HEK293 (cell line): Measurements from ENCODE around the gene KCTD11.

Experiments used
- CTCF ChIP-seq: fragments of 450-650 bp; formaldehyde crosslinking; IDR thresholded peaks from 2 replicates; pipeline ENCODE4 v1.5.1; 2016; ENCODE audit warnings: missing biosample characterization, missing genetic modification characterization
- OSR2 ChIP-seq: fragments of 450-650 bp; formaldehyde crosslinking; IDR thresholded peaks from 2 replicates; pipeline ENCODE4 v1.5.1; 2016; ENCODE audit warnings: missing biosample characterization, missing genetic modification characterization
- OVOL3 ChIP-seq: fragments of 450-650 bp; formaldehyde crosslinking; IDR thresholded peaks from 2 replicates; pipeline ENCODE4 v1.5.1; 2016; ENCODE audit warnings: missing biosample characterization, missing genetic modification characterization
- SP2 ChIP-seq: fragments of 450-650 bp; formaldehyde crosslinking; IDR thresholded peaks from 2 replicates; pipeline ENCODE4 v1.5.1; 2016; ENCODE audit warnings: missing biosample characterization, missing genetic modification characterization
- YY1 ChIP-seq: fragments of 450-650 bp; formaldehyde crosslinking; IDR thresholded peaks from 2 replicates; pipeline ENCODE4 v1.5.1; 2018; ENCODE audit warnings: missing biosample characterization, missing genetic modification characterization
- ZNF426 ChIP-seq: fragments of 450-650 bp; formaldehyde crosslinking; IDR thresholded peaks from 2 replicates; pipeline ENCODE4 v1.5.1; 2017; ENCODE audit warnings: missing biosample characterization, missing genetic modification characterization, mild to moderate bottlenecking, inconsistent platforms, moderate library complexity
- TF ChIP-seq, protein P1 (sequence below): fragments of 450-650 bp; formaldehyde crosslinking; IDR thresholded peaks from 2 replicates; pipeline ENCODE4 v1.5.1; 2016; ENCODE audit warnings: missing biosample characterization, missing genetic modification characterization, low read depth

DNA sequence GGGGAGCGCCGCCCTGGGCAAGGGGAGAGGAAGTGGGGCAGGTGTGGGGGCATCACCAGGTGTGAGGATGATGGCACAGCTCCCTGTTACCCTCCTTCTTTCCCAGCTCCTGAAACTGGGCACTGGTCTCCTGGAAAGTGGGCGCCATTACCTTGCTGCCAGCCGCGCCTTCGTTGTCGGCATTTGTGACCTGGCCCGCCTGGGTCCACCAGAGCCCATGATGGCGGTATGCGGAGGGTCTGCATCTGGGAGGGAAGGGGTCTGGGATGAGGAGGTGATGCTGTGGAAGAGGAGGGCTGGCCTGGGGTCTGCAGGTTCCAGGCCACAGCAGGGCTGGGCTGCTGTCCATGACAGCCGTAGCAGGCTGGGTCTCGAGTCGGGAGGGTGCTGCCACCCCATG is 10.1 kb upstream of the KCTD11 start:
- TF ChIP-seq, protein P1, sequence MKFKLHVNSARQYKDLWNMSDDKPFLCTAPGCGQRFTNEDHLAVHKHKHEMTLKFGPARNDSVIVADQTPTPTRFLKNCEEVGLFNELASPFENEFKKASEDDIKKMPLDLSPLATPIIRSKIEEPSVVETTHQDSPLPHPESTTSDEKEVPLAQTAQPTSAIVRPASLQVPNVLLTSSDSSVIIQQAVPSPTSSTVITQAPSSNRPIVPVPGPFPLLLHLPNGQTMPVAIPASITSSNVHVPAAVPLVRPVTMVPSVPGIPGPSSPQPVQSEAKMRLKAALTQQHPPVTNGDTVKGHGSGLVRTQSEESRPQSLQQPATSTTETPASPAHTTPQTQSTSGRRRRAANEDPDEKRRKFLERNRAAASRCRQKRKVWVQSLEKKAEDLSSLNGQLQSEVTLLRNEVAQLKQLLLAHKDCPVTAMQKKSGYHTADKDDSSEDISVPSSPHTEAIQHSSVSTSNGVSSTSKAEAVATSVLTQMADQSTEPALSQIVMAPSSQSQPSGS (tag by site-specific recombination) = no peak
- TF ChIP-seq CTCF = no peak
- no peak for TF ChIP-seq ZNF426 (tag by site-specific recombination)
- no peak for TF ChIP-seq SP2 (tag by site-specific recombination)
- no peak for TF ChIP-seq OVOL3 (tag by site-specific recombination)
- TF ChIP-seq YY1 (tag by site-specific recombination) = no peak
- no peak for TF ChIP-seq OSR2 (tag by site-specific recombination)
